ENCODE results near the gene TXNDC11. TPM values are rescaled to one million over a fixed set of nuclear protein-coding genes. Genes with fewer than 3 reads are reported as not detected.

TXNDC11 gene
- total and polyA plus RNA-seq, 2 donors (not counting 3 experiments of a cell fraction or from before 2014, with no cell fraction given) = 42.5 to 66.0 TPM

- Histone ChIP-seq H3K4me2 (ENCODE audit: insufficient read depth, low read length) (no peak overlapping the region), H3K9me1 (replicated peaks; ENCODE audit: control insufficient read depth, extremely low read depth, insufficient read depth, low read length) (no peaks in the 10 kb centered on the region), H4K20me1 (replicated peaks; ENCODE audit: control insufficient read depth, extremely low read depth, insufficient read depth, low read length) (no peaks in the 10 kb centered on the region), H3K4me3 (replicated peaks in 1 of 3; ENCODE audit: insufficient read depth in 1 of 3, low read depth in 1 of 3, low read length in 3 of 3) (no peak overlapping the region), H3K9ac (replicated peaks; ENCODE audit: extremely low read depth, insufficient read depth, low read length) (no peak overlapping the region), H3K27ac (ENCODE audit: insufficient read depth, low read depth, low read length) (no peak overlapping the region), H3K9me3 (replicated peaks; ENCODE audit: control insufficient read depth, insufficient read depth, low read length) (no peaks in the 10 kb centered on the region), H3K79me2 (ENCODE audit: control insufficient read depth, insufficient read depth, low read length) (no peaks in the 10 kb centered on the region), H3K36me3 (ENCODE audit: control insufficient read depth in 2 of 2, extremely low read depth in 1 of 2, insufficient read depth in 2 of 2, low read length in 2 of 2) (no peaks in the 10 kb centered on the region), H3K4me1 (ENCODE audit: control insufficient read depth, extremely low read depth, insufficient read depth, low read length) (no peaks in the 10 kb centered on the region), H2AFZ (ENCODE audit: low read depth, low read length) (no peak overlapping the region), H3K27me3 (ENCODE audit: control insufficient read depth in 2 of 2, insufficient read depth in 2 of 2, low read length in 2 of 2) (no peaks in the 10 kb centered on the region)
- dilution Hi-C loops (cut with MboI; ENCODE audit: extremely low pct_ligation_motif_present, low sequenced_read_pairs) (no loop called here), intact Hi-C loops (cut with micrococcal nuclease) (no loop called here)
- TF ChIP-seq POLR2AphosphoS5 (IDR thresholded peaks at IDR 0.05; ENCODE audit: insufficient read depth, low read depth, low read length) (no peak), MYC (IDR thresholded peaks at IDR 0.05; ENCODE audit: low read depth, low read length) (no peak), GATA2 (IDR thresholded peaks at IDR 0.05; ENCODE audit: insufficient read depth, insufficient read length, low read depth, low read length) (no peak), FOS (IDR thresholded peaks at IDR 0.05; ENCODE audit: borderline replicate concordance, insufficient read depth, low read length) (no peak), CTCF (IDR thresholded peaks at IDR 0.05; ENCODE audit: extremely low read depth in 1 of 2, insufficient read depth in 1 of 2, low read depth in 1 of 2, low read length in 2 of 2) (no peak), EZH2 (IDR thresholded peaks at IDR 0.05; ENCODE audit: borderline replicate concordance, low read depth, low read length, severe bottlenecking) (no peak), POLR2A (IDR thresholded peaks at IDR 0.05; ENCODE audit: low read depth, low read length) (no peak), JUN (IDR thresholded peaks at IDR 0.05; ENCODE audit: borderline replicate concordance, insufficient read depth, insufficient read length, low read depth) (no peak), MAX (IDR thresholded peaks at IDR 0.05; ENCODE audit: insufficient read depth, insufficient read length) (no peak)
- ChIA-PET POLR2A (interaction anchor here (0.6 to 0.7 kb wide), 2 partner anchors 18 to 105 kb away, joined by 4 to 5 read pairs; no protein-coding TSS in a partner anchor), CTCF (interaction anchor here (1.0 to 1.3 kb wide), 6 partner anchors 10 to 438 kb away, joined by 3 to 7 read pairs (median 3); partner anchors contain the start of gene LITAF)
- no TSS peak for BruUV-seq (replicated peaks)
- DNase-seq (ENCODE audit: low read depth, low spot score) = no peak
- FAIRE-seq = no peak
Measured at GRCh38 chr16:11630046-11630767, 112.5 kb downstream of the TXNDC11 start.

Small RNA genes lying within 50 kb of the gene (small RNA-seq; reads per million reads assigned to genes)
- not detected for gene RF00017 (ENCODE audit: insufficient read depth, insufficient read length, low read depth, low replicate concordance)

Other genes with a start within 250 kb of the TXNDC11 start
- 15.2 and 17.4 TPM in 2 replicates for gene LITAF, start 155.9 kb downstream of the TXNDC11 start, total RNA-seq
- 27.2 and 36.1 TPM in 2 replicates for gene LITAF, start 155.9 kb downstream of the TXNDC11 start, polyA plus RNA-seq
- 20.7 and 24.1 TPM in 2 replicates for gene SNN, start 74.4 kb downstream of the TXNDC11 start, total RNA-seq
- gene SNN, start 74.4 kb downstream of the TXNDC11 start, polyA plus RNA-seq = 17.7 and 19.1 TPM in 2 replicates
- 73.9 and 78.0 TPM in 2 replicates for gene ZC3H7A, start 54.4 kb upstream of the TXNDC11 start, total RNA-seq
- 32.6 and 44.1 TPM in 2 replicates for gene ZC3H7A, start 54.4 kb upstream of the TXNDC11 start, polyA plus RNA-seq
- gene RSL1D1, start 108.7 kb upstream of the TXNDC11 start, total RNA-seq = 127 and 132 TPM in 2 replicates
- 9.5 and 17.0 TPM in 2 replicates for gene RSL1D1, start 108.7 kb upstream of the TXNDC11 start, polyA plus RNA-seq
- 137 and 152 TPM in 2 replicates for gene GSPT1, start 173.1 kb upstream of the TXNDC11 start, total RNA-seq
- gene GSPT1, start 173.1 kb upstream of the TXNDC11 start, polyA plus RNA-seq = 31.2 and 40.3 TPM in 2 replicates
- gene NPIPB2, start 199.2 kb upstream of the TXNDC11 start, total RNA-seq = 11.7 and 15.4 TPM in 2 replicates
- gene NPIPB2, start 199.2 kb upstream of the TXNDC11 start, polyA plus RNA-seq = 5.8 and 8.7 TPM in 2 replicates
- gene TNFRSF17, start 222.4 kb upstream of the TXNDC11 start, total RNA-seq = not detected in 2 replicates
- not detected in 2 replicates for gene TNFRSF17, start 222.4 kb upstream of the TXNDC11 start, polyA plus RNA-seq
- 18.2 and 20.3 TPM in 2 replicates for gene SNX29, start 233.9 kb upstream of the TXNDC11 start, total RNA-seq
- gene SNX29, start 233.9 kb upstream of the TXNDC11 start, polyA plus RNA-seq = 4.1 and 4.2 TPM in 2 replicates

All from endothelial cell of umbilical vein (primary cell).